ENCODE data around the gene C5orf47. TPM values are rescaled to one million over a fixed set of nuclear protein-coding genes. Genes with fewer than 3 reads are reported as not detected.

C5orf47 gene
- total and polyA plus RNA-seq, 4 experiments from 2014 or later = not detected

- no peak overlapping the region for H3K27ac Mint-ChIP-seq
- H3K9me3 Mint-ChIP-seq = peaks cover 0 to 4% (median under 1%) of the 10 kb centered on the region in 8 donors
- H3K36me3 Mint-ChIP-seq = no peaks in the 10 kb centered on the region
- no peak overlapping the region for H3K4me3 Mint-ChIP-seq
- H3K27me3 Mint-ChIP-seq = peaks cover 17 to 26% of the 10 kb centered on the region in 2 donors
- no peak for DNase-seq
- Histone ChIP-seq H3K4me1 (ENCODE audit: insufficient read depth, low read length) (no peaks in the 10 kb centered on the region), H3K9me3 (ENCODE audit: control insufficient read depth in 1 of 2, low read length in 2 of 2) (no peaks in the 10 kb centered on the region), H3K36me3 (ENCODE audit: insufficient read depth, low read length) (no peaks in the 10 kb centered on the region), H3K27me3 (ENCODE audit: insufficient read depth, low read length) (no peaks in the 10 kb centered on the region), H3K4me3 (ENCODE audit: low read length in 2 of 2) (no peak overlapping the region), H3K27ac (ENCODE audit: low read depth, low read length) (no peak overlapping the region)
- intact Hi-C loops (cut with micrococcal nuclease) = no loop called here
- ChIA-PET CTCF (ENCODE audit: partially characterized antibody) (no interaction called here), POLR2A (ENCODE audit: partially characterized antibody) (no interaction called here)
- no peaks in the 10 kb centered on the region for H3K4me1 Mint-ChIP-seq
Observed at GRCh38 chr5:174044466-174045254, 55.7 kb downstream of the C5orf47 start.

GRCh38 chr5:174045470-174046025 lies 56.6 kb downstream of the C5orf47 start, which contains the start of gene NSG2:
Gene NSG2 (plus strand): TSS chr5:174045706. CDS start chr5:174046756, 1,050 bp downstream.
- Mint-ChIP-seq H3K27me3 (peaks cover 14 to 24% of the 10 kb centered on the region in 2 donors), H3K4me3 (no peak within 1 kb of the TSS), H3K4me1 (no peaks in the 10 kb centered on the region), H3K9me3 (peaks cover 0 to 4% (median 0%) of the 10 kb centered on the region in 8 donors), H3K36me3 (no peaks in the 10 kb centered on the region), H3K27ac (no peak within 1 kb of the TSS)
- H3K27ac ChIP-seq (ENCODE audit: low read depth, low read length) = no peak within 1 kb of the TSS
- CTCF ChIA-PET (ENCODE audit: partially characterized antibody) = interaction anchor here (0.6 kb wide), 1 partner anchor 261 kb away, joined by 4 read pairs; no protein-coding TSS in a partner anchor
- H3K27me3 ChIP-seq (ENCODE audit: insufficient read depth, low read length) = no peaks in the 10 kb centered on the region
- no peaks in the 10 kb centered on the region for H3K4me1 ChIP-seq (ENCODE audit: insufficient read depth, low read length)
- no peaks in the 10 kb centered on the region for H3K9me3 ChIP-seq (ENCODE audit: control insufficient read depth in 1 of 2, low read length in 2 of 2)
- POLR2A ChIA-PET (ENCODE audit: partially characterized antibody) = no interaction called here
- intact Hi-C loops (cut with micrococcal nuclease) = no loop called here
- DNase-seq = peak in 1 of 5 donors; percentile 3
- no peaks in the 10 kb centered on the region for H3K36me3 ChIP-seq (ENCODE audit: insufficient read depth, low read length)
- no peak within 1 kb of the TSS for H3K4me3 ChIP-seq (ENCODE audit: low read length in 2 of 2)

- no peaks in the 10 kb centered on the region for H3K36me3 Mint-ChIP-seq
- H3K4me1 ChIP-seq (ENCODE audit: insufficient read depth, low read length) = no peaks in the 10 kb centered on the region
- H3K4me1 Mint-ChIP-seq = no peaks in the 10 kb centered on the region
- no peak overlapping the region for H3K27ac Mint-ChIP-seq
- H3K9me3 Mint-ChIP-seq = peaks cover 0 to 4% (median 0%) of the 10 kb centered on the region in 8 donors
- peaks cover 14 to 26% of the 10 kb centered on the region in 2 donors for H3K27me3 Mint-ChIP-seq
- no peak overlapping the region for H3K27ac ChIP-seq (ENCODE audit: low read depth, low read length)
- intact Hi-C loops (cut with micrococcal nuclease) = no loop called here
- ChIA-PET CTCF (ENCODE audit: partially characterized antibody) (no interaction called here), POLR2A (ENCODE audit: partially characterized antibody) (no interaction called here)
- no peak for DNase-seq
- H3K4me3 Mint-ChIP-seq = no peak overlapping the region
- H3K9me3 ChIP-seq (ENCODE audit: control insufficient read depth in 1 of 2, low read length in 2 of 2) = no peaks in the 10 kb centered on the region
- no peaks in the 10 kb centered on the region for H3K27me3 ChIP-seq (ENCODE audit: insufficient read depth, low read length)
- H3K4me3 ChIP-seq (ENCODE audit: low read length in 2 of 2) = no peak overlapping the region
- H3K36me3 ChIP-seq (ENCODE audit: insufficient read depth, low read length) = no peaks in the 10 kb centered on the region
Observed at GRCh38 chr5:174046558-174046957, 57.6 kb downstream of the C5orf47 start.

- no peaks in the 10 kb centered on the region for H3K27me3 ChIP-seq (ENCODE audit: insufficient read depth, low read length)
- Mint-ChIP-seq H3K9me3 (peaks cover 0 to 4% (median 0%) of the 10 kb centered on the region in 8 donors), H3K36me3 (no peaks in the 10 kb centered on the region), H3K27me3 (peaks cover 13 to 25% of the 10 kb centered on the region in 2 donors), H3K4me3 (no peak overlapping the region), H3K4me1 (no peaks in the 10 kb centered on the region), H3K27ac (no peak overlapping the region)
- no peak overlapping the region for H3K27ac ChIP-seq (ENCODE audit: low read depth, low read length)
- ChIA-PET CTCF (ENCODE audit: partially characterized antibody) (no interaction called here), POLR2A (ENCODE audit: partially characterized antibody) (no interaction called here)
- no peaks in the 10 kb centered on the region for H3K4me1 ChIP-seq (ENCODE audit: insufficient read depth, low read length)
- H3K36me3 ChIP-seq (ENCODE audit: insufficient read depth, low read length) = no peaks in the 10 kb centered on the region
- no peak for DNase-seq
- intact Hi-C loops (cut with micrococcal nuclease) = no loop called here
- H3K4me3 ChIP-seq (ENCODE audit: low read length in 2 of 2) = no peak overlapping the region
- no peaks in the 10 kb centered on the region for H3K9me3 ChIP-seq (ENCODE audit: control insufficient read depth in 1 of 2, low read length in 2 of 2)
Observed at GRCh38 chr5:174047472-174048099, 58.6 kb downstream of the C5orf47 start.

- Mint-ChIP-seq H3K27me3 (peaks cover 2 to 3% of the 10 kb centered on the region in 2 donors), H3K27ac (no peak overlapping the region), H3K36me3 (no peaks in the 10 kb centered on the region), H3K4me1 (no peaks in the 10 kb centered on the region), H3K9me3 (peaks cover 0 to 1% (median 0%) of the 10 kb centered on the region in 8 donors), H3K4me3 (no peak overlapping the region)
- DNase-seq = no peak
- POLR2A ChIA-PET (ENCODE audit: partially characterized antibody) = no interaction called here
- no peaks in the 10 kb centered on the region for H3K4me1 ChIP-seq (ENCODE audit: insufficient read depth, low read length)
- no peaks in the 10 kb centered on the region for H3K36me3 ChIP-seq (ENCODE audit: insufficient read depth, low read length)
- no peaks in the 10 kb centered on the region for H3K9me3 ChIP-seq (ENCODE audit: control insufficient read depth in 1 of 2, low read length in 2 of 2)
- H3K27me3 ChIP-seq (ENCODE audit: insufficient read depth, low read length) = no peaks in the 10 kb centered on the region
- CTCF ChIA-PET (ENCODE audit: partially characterized antibody) = no interaction called here
- intact Hi-C loops (cut with micrococcal nuclease) = no loop called here
- H3K4me3 ChIP-seq (ENCODE audit: low read length in 2 of 2) = no peak overlapping the region
- H3K27ac ChIP-seq (ENCODE audit: low read depth, low read length) = no peak overlapping the region
Observed at GRCh38 chr5:174052636-174053035, 63.7 kb downstream of the C5orf47 start.

GRCh38 chr5:174053905-174054304 lies 64.9 kb downstream of the C5orf47 start:
- H3K36me3 Mint-ChIP-seq = no peaks in the 10 kb centered on the region
- POLR2A ChIA-PET (ENCODE audit: partially characterized antibody) = no interaction called here
- peaks cover 2 to 6% of the 10 kb centered on the region in 2 donors for H3K27me3 Mint-ChIP-seq

More at GRCh38 chr5:174053905-174054304, 64.9 kb downstream of the C5orf47 start:
- no peak for DNase-seq
- no peaks in the 10 kb centered on the region for H3K36me3 ChIP-seq (ENCODE audit: insufficient read depth, low read length)
- intact Hi-C loops (cut with micrococcal nuclease) = no loop called here
- H3K4me1 ChIP-seq (ENCODE audit: insufficient read depth, low read length) = no peaks in the 10 kb centered on the region
- CTCF ChIA-PET (ENCODE audit: partially characterized antibody) = no interaction called here
- Mint-ChIP-seq H3K27ac (no peak overlapping the region), H3K4me1 (no peaks in the 10 kb centered on the region), H3K4me3 (no peak overlapping the region), H3K9me3 (peaks cover 0 to 2% (median 0%) of the 10 kb centered on the region in 8 donors)
- H3K27ac ChIP-seq (ENCODE audit: low read depth, low read length) = no peak overlapping the region
- no peaks in the 10 kb centered on the region for H3K9me3 ChIP-seq (ENCODE audit: control insufficient read depth in 1 of 2, low read length in 2 of 2)
- H3K27me3 ChIP-seq (ENCODE audit: insufficient read depth, low read length) = no peaks in the 10 kb centered on the region
- no peak overlapping the region for H3K4me3 ChIP-seq (ENCODE audit: low read length in 2 of 2)
